IMR-90 (cell line): ENCODE results near the gene ATRX. TPM values are rescaled to one million over a fixed set of nuclear protein-coding genes. Genes with fewer than 3 reads are reported as not detected.

Experiments
- ATAC-seq: fragments of 200-7000 bp; cut with Tn5 transposase; 2 replicates; pipeline ENCODE4 v1.9.1; 2020; ENCODE audit warnings: low read depth, mild to moderate bottlenecking, moderate library complexity
- BruUV-seq: library from RNA; stranded (reverse); fragments of 400-500 nt; replicated peaks from 2 replicates; lab custom pipeline; 2021; lab: Mats Ljungman, UMichigan
- CTCF ChIA-PET: fragments of 300-600 bp; formaldehyde crosslinking; extraction: SDS; loops from one replicate; lab custom pipeline; 2021; ENCODE audit warnings: antibody characterized with exemption; lab: Yijun Ruan, JAX
- POLR2A ChIA-PET: fragments of 300-600 bp; sonication (Branson Sonifier 250); formaldehyde crosslinking; loops from one replicate; lab custom pipeline; 2022; ENCODE audit warnings: antibody characterized with exemption; ENCODE audit not compliant: unreplicated experiment; lab: Charles Lee
- DNase-seq: peaks from one replicate; pipeline ENCODE4 v3.0.0; 2013
- H2AFZ ChIP-seq: replicated peaks from 2 replicates; pipeline ENCODE3; 2013; ENCODE audit warnings: low read length, mild to moderate bottlenecking; ENCODE audit not compliant: poor library complexity
- H2AK5ac ChIP-seq: 2 replicates; pipeline ENCODE4 v1.6.1; 2013; ENCODE audit warnings: low read depth, low read length, inconsistent platforms
- H2AK9ac ChIP-seq: replicated peaks from 2 replicates; pipeline ENCODE3; 2013; ENCODE audit warnings: mild to moderate bottlenecking, low read depth, low read length, moderate library complexity; ENCODE audit not compliant: poor library complexity
- H2BK120ac ChIP-seq: 2 replicates; pipeline ENCODE4 v1.6.1; 2013; ENCODE audit warnings: low read depth, low read length, inconsistent platforms
- H2BK15ac ChIP-seq: 3 replicates; pipeline ENCODE4 v1.6.1; 2013; ENCODE audit warnings: low read depth, low read length, inconsistent platforms
- H2BK20ac ChIP-seq: 2 replicates; pipeline ENCODE4 v1.6.1; 2013; ENCODE audit warnings: low read depth, mild to moderate bottlenecking, inconsistent platforms, low read length, moderate library complexity
- H2BK5ac ChIP-seq: 2 replicates; pipeline ENCODE4 v1.6.1; 2013; ENCODE audit warnings: mild to moderate bottlenecking, low read depth, low read length, inconsistent platforms; ENCODE audit not compliant: poor library complexity, severe bottlenecking
- H3K14ac ChIP-seq: replicated peaks from 2 replicates; pipeline ENCODE4 v1.6.1; 2013; ENCODE audit warnings: low read depth, low read length, inconsistent platforms
- H3K18ac ChIP-seq: 2 replicates; pipeline ENCODE4 v1.6.1; 2013; ENCODE audit warnings: low read depth, low read length, control low read depth
- H3K23ac ChIP-seq: 2 replicates; pipeline ENCODE4 v1.6.1; 2013; ENCODE audit warnings: low read depth, low read length, inconsistent platforms
- H3K27ac ChIP-seq: 2 replicates; pipeline ENCODE4 v1.5.1; 2013; ENCODE audit warnings: mild to moderate bottlenecking, control low read depth, low read length; ENCODE audit not compliant: insufficient read depth
- H3K27me3 ChIP-seq: 2 replicates; pipeline ENCODE4 v1.6.1; 2013; ENCODE audit warnings: low read length; ENCODE audit not compliant: control insufficient read depth, insufficient read depth
- H3K36me3 ChIP-seq: 2 replicates; pipeline ENCODE4 v1.6.1; 2013; ENCODE audit warnings: low read length, mixed read lengths; ENCODE audit not compliant: control insufficient read depth, insufficient read depth
- H3K4ac ChIP-seq: 2 replicates; pipeline ENCODE4 v1.6.1; 2013; ENCODE audit warnings: low read depth, low read length, inconsistent platforms
- H3K4me1 ChIP-seq: 2 replicates; pipeline ENCODE4 v1.6.1; 2013; ENCODE audit warnings: low read length, mixed read lengths; ENCODE audit not compliant: control insufficient read depth, insufficient read depth
- H3K4me2 ChIP-seq: 2 replicates; pipeline ENCODE4 v1.6.1; 2013; ENCODE audit warnings: low read depth, mild to moderate bottlenecking, control low read depth, low read length, moderate library complexity
- H3K4me3 ChIP-seq: 2 replicates; pipeline ENCODE4 v1.5.1; 2013; ENCODE audit warnings: low read depth, mild to moderate bottlenecking, control low read depth, low read length, moderate library complexity; ENCODE audit not compliant: insufficient read depth
- H3K56ac ChIP-seq: 2 replicates; pipeline ENCODE4 v1.6.1; 2013; ENCODE audit warnings: low read length, inconsistent platforms; ENCODE audit not compliant: insufficient read depth; ENCODE audit errors: extremely low read depth
- H3K79me1 ChIP-seq, 2 experiments: 2 replicates each; pipeline ENCODE4 v1.6.1; 2013; ENCODE audit warnings: low read length in 2 of 2, inconsistent platforms in 1 of 2, low read depth in 1 of 2
- H3K9ac ChIP-seq: 2 replicates; pipeline ENCODE4 v1.6.1; 2013; ENCODE audit warnings: low read depth, low read length, control low read depth
- H3K9me1 ChIP-seq: 2 replicates; pipeline ENCODE4 v1.6.1; 2013; ENCODE audit warnings: low read length, inconsistent platforms; ENCODE audit not compliant: insufficient read depth
- H3K9me3 ChIP-seq: 2 replicates; pipeline ENCODE4 v1.6.1; 2013; ENCODE audit warnings: low read length; ENCODE audit not compliant: control insufficient read depth, insufficient read depth
- H4K20me1 ChIP-seq: 2 replicates; pipeline ENCODE4 v1.6.1; 2013; ENCODE audit warnings: low read length, inconsistent platforms; ENCODE audit not compliant: insufficient read depth
- H4K5ac ChIP-seq: 2 replicates; pipeline ENCODE4 v1.6.1; 2013; ENCODE audit warnings: mild to moderate bottlenecking, low read depth, low read length, control low read depth
- H4K8ac ChIP-seq, 2 experiments: 2 replicates each; pipeline ENCODE4 v1.6.1; 2013; ENCODE audit warnings: low read depth in 2 of 2, low read length in 2 of 2, control low read depth in 1 of 2, inconsistent platforms in 1 of 2
- H4K91ac ChIP-seq: 2 replicates; pipeline ENCODE4 v1.6.1; 2013; ENCODE audit warnings: low read depth, low read length, inconsistent platforms; ENCODE audit not compliant: insufficient read depth
- BHLHE40 ChIP-seq: fragments of 150-350 bp; IDR thresholded peaks from 2 replicates; pipeline ENCODE4 v1.6.1; 2016; ENCODE audit warnings: mild to moderate bottlenecking, low read depth, low read length
- CEBPB ChIP-seq: IDR thresholded peaks from 2 replicates; pipeline ENCODE4 v1.6.1; 2012; ENCODE audit warnings: low read depth, low read length, improper control_type of control experiment
- CHD1 ChIP-seq: IDR thresholded peaks from 2 replicates; pipeline ENCODE4 v1.6.1; 2012; ENCODE audit warnings: low read depth, low read length, improper control_type of control experiment
- CTCF ChIP-seq: conservative IDR thresholded peaks from 2 replicates; pipeline ENCODE4 v1.5.1; 2012; ENCODE audit warnings: mild to moderate bottlenecking, low read depth, low read length, improper control_type of control experiment
- ELK1 ChIP-seq: fragments of 150-350 bp; IDR thresholded peaks from 2 replicates; pipeline ENCODE4 v1.6.1; 2016; ENCODE audit warnings: low read depth, mild to moderate bottlenecking, low read length, moderate library complexity, borderline replicate concordance
- FOS ChIP-seq: fragments of 150-350 bp; IDR thresholded peaks from 2 replicates; pipeline ENCODE4 v1.6.1; 2016; ENCODE audit warnings: low read depth, low read length
- MAFK ChIP-seq: IDR thresholded peaks from 2 replicates; pipeline ENCODE4 v1.6.1; 2012; ENCODE audit warnings: low read depth, low read length, improper control_type of control experiment
- MAZ ChIP-seq: IDR thresholded peaks from 2 replicates; pipeline ENCODE4 v1.6.1; 2012; ENCODE audit warnings: low read depth, mild to moderate bottlenecking, low read length, improper control_type of control experiment, moderate library complexity, borderline replicate concordance
- MXI1 ChIP-seq: IDR thresholded peaks from 2 replicates; pipeline ENCODE4 v1.6.1; 2012; ENCODE audit warnings: low read depth, mild to moderate bottlenecking, low read length, moderate library complexity, borderline replicate concordance
- NFE2L2 ChIP-seq: fragments of 150-350 bp; IDR thresholded peaks from 2 replicates; pipeline ENCODE4 v1.6.1; 2016; ENCODE audit warnings: low read depth, mild to moderate bottlenecking, low read length
- POLR2A ChIP-seq: IDR thresholded peaks from 2 replicates; pipeline ENCODE4 v1.6.1; 2012; ENCODE audit warnings: mild to moderate bottlenecking, low read depth, low read length
- RAD21 ChIP-seq: IDR thresholded peaks from 2 replicates; pipeline ENCODE4 v1.6.1; 2012; ENCODE audit warnings: low read length, improper control_type of control experiment
- RCOR1 ChIP-seq: IDR thresholded peaks from 2 replicates; pipeline ENCODE4 v1.6.1; 2012; ENCODE audit warnings: mild to moderate bottlenecking, low read length, improper control_type of control experiment; ENCODE audit not compliant: insufficient replicate concordance
- RFX5 ChIP-seq: IDR thresholded peaks from 2 replicates; pipeline ENCODE4 v1.8.0; 2012; ENCODE audit warnings: low read depth, mild to moderate bottlenecking, low read length, moderate library complexity
- SMC3 ChIP-seq: fragments of 150-350 bp; IDR thresholded peaks from 2 replicates; pipeline ENCODE4 v1.6.1; 2016; ENCODE audit warnings: low read depth, mild to moderate bottlenecking, antibody characterized with exemption, low read length, moderate library complexity
- USF2 ChIP-seq: fragments of 150-350 bp; IDR thresholded peaks from 2 replicates; pipeline ENCODE4 v1.6.1; 2017; ENCODE audit warnings: mild to moderate bottlenecking, antibody characterized with exemption, low read length, low read depth
- WGBS, 2 experiments: methylation state at CpG; one replicate each; pipeline versions ENCODE4 v1.1.5 to v1.1.7; 2013; ENCODE audit warnings: missing lambda C conversion rate in 2 of 2; ENCODE audit not compliant: insufficient read length in 1 of 2; ENCODE audit errors: extremely low coverage in 2 of 2; 5-methylcytosine and 5-hydroxymethylcytosine counted together
- dilution Hi-C: fragments of 300-500 bp; cut with HindIII; formaldehyde crosslinking; loops from one replicate; pipeline ENCODE4 v1.14.3; 2018; ENCODE audit warnings: low sequenced_read_pairs; ENCODE audit not compliant: unreplicated experiment
- in situ Hi-C: fragments of 300-500 bp; cut with MboI; formaldehyde crosslinking; loops from 3 replicates; pipeline ENCODE4 v1.14.3; 2019; ENCODE audit warnings: low sequenced_read_pairs, inconsistent platforms, mixed read lengths
- intact Hi-C: fragments of 100-400 bp; cut with micrococcal nuclease; formaldehyde crosslinking; loops from 2 replicates; pipeline ENCODE4 v1.10.0; 2022
- polyA plus RNA-seq, 3 experiments: library from polyadenylated mRNA; depleted of rRNA; stranded (reverse); fragments of >200 nt; gene quantifications; 2 replicates each; pipeline ENCODE4 v1.2.3, GENCODE V29; 2012; ENCODE audit warnings: low replicate concordance in 1 of 3
- total RNA-seq: library from RNA; depleted of rRNA; stranded (reverse); fragments of >200 nt; gene quantifications from 2 replicates; pipeline ENCODE4 v1.2.3, GENCODE V29; 2012

Gene ATRX
- total and polyA plus RNA-seq, 2 of the 4 experiments (the other 2 are of a cell fraction) = 20.7 to 73.8 TPM

- H2AK9ac ChIP-seq = no peak overlapping the region
- no peak overlapping the region for H2BK20ac ChIP-seq
- no peaks in the 10 kb centered on the region for H3K9me3 ChIP-seq
- H3K9ac ChIP-seq = no peak overlapping the region
- H2BK120ac ChIP-seq = no peak overlapping the region
- intact Hi-C loops = no loop called here
- no peak overlapping the region for H3K4me2 ChIP-seq
- no peak overlapping the region for H3K23ac ChIP-seq
- DNase-seq (no peak), ATAC-seq (no peak)
- no peak overlapping the region for H3K4me3 ChIP-seq
- H3K4me1 ChIP-seq = no peaks in the 10 kb centered on the region
- no peak overlapping the region for H4K8ac ChIP-seq
- no peak overlapping the region for H3K56ac ChIP-seq
- in situ Hi-C loops = no loop called here
- no peak for TF ChIP-seq BHLHE40
- TF ChIP-seq USF2 = no peak
- no peak for TF ChIP-seq RAD21
- no peak for TF ChIP-seq CTCF
- TF ChIP-seq MAFK = no peak
- no peak for TF ChIP-seq ELK1
- TF ChIP-seq RFX5 = no peak
- no peak for TF ChIP-seq CEBPB
- no peak for TF ChIP-seq MXI1
- no peak for TF ChIP-seq CHD1
- no peak for TF ChIP-seq RCOR1
- no peak for TF ChIP-seq MAZ
- TF ChIP-seq FOS = no peak
- TF ChIP-seq SMC3 = no peak
- no peak for TF ChIP-seq NFE2L2
- no peak for TF ChIP-seq POLR2A
- H3K27me3 ChIP-seq = no peaks in the 10 kb centered on the region
- H3K79me1 ChIP-seq = peaks cover 0 to 2% of the 10 kb centered on the region in 2 experiments; a peak in 2 of 4 replicates
- peaks cover 3% of the 10 kb centered on the region; the same call in 1 of the 2 replicates for H3K36me3 ChIP-seq
- H2BK5ac ChIP-seq = no peak overlapping the region
- no peak overlapping the region for H4K5ac ChIP-seq
- H3K18ac ChIP-seq = no peak overlapping the region
- WGBS, 2 experiments = 33% methylated on average over 1 of the region's 5 CpGs; no CpG with 5 or more reads in 1 of the 2 experiments
- no TSS peak for BruUV-seq
- dilution Hi-C loops = no loop called here
- no peak overlapping the region for H2BK15ac ChIP-seq
- H4K20me1 ChIP-seq = no peaks in the 10 kb centered on the region
- no peak overlapping the region for H2AFZ ChIP-seq
- H4K91ac ChIP-seq = no peak overlapping the region
- ChIA-PET CTCF (no interaction called here), POLR2A (no interaction called here)
- H3K27ac ChIP-seq = no peak overlapping the region
- 0 out of 2 replicates have a peak, but pooled peaks cover 2% of the 10 kb centered on the region for H3K9me1 ChIP-seq
- no peak overlapping the region for H3K14ac ChIP-seq
- H2AK5ac ChIP-seq = no peak overlapping the region
- no peak overlapping the region for H3K4ac ChIP-seq
Measured at GRCh38 chrX:77693594-77693993, 92.4 kb downstream of the ATRX start.
